Neural cell (in vitro differentiated cells): ENCODE data around the gene ABHD17B. TPM values are rescaled to one million over a fixed set of nuclear protein-coding genes. Genes with fewer than 3 reads are reported as not detected.

Experiments
- H2AFZ ChIP-seq: fragments of 200-600, 300-800 bp; sonication (generic), shearing (Covaris generic); 2 replicates; pipeline ENCODE4 v1.6.0; 2014; ENCODE audit warnings: low read depth, mild to moderate bottlenecking, antibody characterized with exemption, low read length, moderate library complexity
- H3F3A ChIP-seq: fragments of 200-600 bp; shearing (Covaris generic); 2 replicates; pipeline ENCODE4 v1.6.1; 2016; ENCODE audit warnings: mild to moderate bottlenecking, moderate library complexity, mixed read lengths, antibody characterized with exemption, low read length; ENCODE audit not compliant: insufficient read depth, poor library complexity, severe bottlenecking
- H3K27ac ChIP-seq: fragments of 200-600, 300-800 bp; sonication (generic), shearing (Covaris generic); 2 replicates; pipeline ENCODE4 v1.5.1; 2014; ENCODE audit warnings: mild to moderate bottlenecking, low read length, moderate library complexity
- H3K27me3 ChIP-seq: fragments of 300-800, 200-600 bp; sonication (generic), shearing (Covaris generic); 2 replicates; pipeline ENCODE4 v1.6.0; 2014; ENCODE audit warnings: mild to moderate bottlenecking, low read depth, low read length, moderate library complexity; ENCODE audit not compliant: insufficient read depth
- H3K36me3 ChIP-seq: fragments of 300-800, 200-600 bp; sonication (generic), shearing (Covaris generic); 2 replicates; pipeline ENCODE4 v1.5.1; 2014; ENCODE audit warnings: mild to moderate bottlenecking, antibody characterized with exemption, low read length, moderate library complexity; ENCODE audit not compliant: insufficient read depth
- H3K4me2 ChIP-seq: fragments of 300-800, 200-600 bp; sonication (generic), shearing (Covaris generic); 2 replicates; pipeline ENCODE4 v1.6.0; 2014; ENCODE audit warnings: mild to moderate bottlenecking, low read length
- H3K4me3 ChIP-seq: fragments of 300-800, 200-600 bp; sonication (generic), shearing (Covaris generic); 2 replicates; pipeline ENCODE4 v1.5.1; 2014; ENCODE audit warnings: mild to moderate bottlenecking, low read length, moderate library complexity
- H3K79me2 ChIP-seq: fragments of 200-600 bp; shearing (Covaris generic); replicated peaks from 2 replicates; pipeline ENCODE4 v1.6.0; 2014; ENCODE audit warnings: mild to moderate bottlenecking, low read length, moderate library complexity; ENCODE audit not compliant: insufficient read depth
- H3K9ac ChIP-seq: fragments of 300-800, 200-600 bp; sonication (generic), shearing (Covaris generic); 2 replicates; pipeline ENCODE4 v1.6.1; 2016; ENCODE audit warnings: mild to moderate bottlenecking, low read length, mixed read lengths
- H3K9me2 ChIP-seq: fragments of 200-600 bp; shearing (Covaris generic); 2 replicates; pipeline ENCODE4 v1.6.1; 2016; ENCODE audit warnings: mild to moderate bottlenecking, low read length, mixed read lengths; ENCODE audit not compliant: insufficient read depth
- H3K9me3 ChIP-seq: fragments of 200-600, 300-800 bp; sonication (generic), shearing (Covaris generic); 2 replicates; pipeline ENCODE4 v1.6.1; 2016; ENCODE audit warnings: mild to moderate bottlenecking, mixed run types, low read length, moderate library complexity, mixed read lengths
- H4K20me1 ChIP-seq: fragments of 200-600 bp; shearing (Covaris generic); 2 replicates; pipeline ENCODE4 v1.6.1; 2016; ENCODE audit warnings: mild to moderate bottlenecking, mixed run types; ENCODE audit not compliant: insufficient read depth
- EP300 ChIP-seq: fragments of 450-650 bp; conservative IDR thresholded peaks from 2 replicates; pipeline ENCODE4 v1.6.1; 2014; ENCODE audit warnings: antibody characterized with exemption, mild to moderate bottlenecking, moderate library complexity; ENCODE audit not compliant: poor library complexity, severe bottlenecking
- EZH2 ChIP-seq: fragments of 200-600, 300-800 bp; shearing (Covaris generic), sonication (generic); IDR thresholded peaks from 2 replicates; pipeline ENCODE4 v1.6.1; 2014; ENCODE audit warnings: antibody characterized with exemption, low read length, borderline replicate concordance, mild to moderate bottlenecking; ENCODE audit not compliant: insufficient read depth, poor library complexity, severe bottlenecking
- MXI1 ChIP-seq: fragments of 450-650 bp; conservative IDR thresholded peaks from 2 replicates; pipeline ENCODE4 v1.6.1; 2014; ENCODE audit warnings: antibody characterized with exemption, mild to moderate bottlenecking; ENCODE audit not compliant: poor library complexity, severe bottlenecking
- POLR2AphosphoS5 ChIP-seq: IDR thresholded peaks from 2 replicates; pipeline ENCODE4 v1.6.1; 2012
- RAD21 ChIP-seq: fragments of 450-650 bp; conservative IDR thresholded peaks from 2 replicates; pipeline ENCODE4 v1.6.1; 2014; ENCODE audit warnings: antibody characterized with exemption, mild to moderate bottlenecking, moderate library complexity
- SMC3 ChIP-seq: fragments of 450-650 bp; conservative IDR thresholded peaks from 2 replicates; pipeline ENCODE4 v1.6.1; 2014; ENCODE audit warnings: antibody characterized with exemption, mild to moderate bottlenecking, moderate library complexity; ENCODE audit not compliant: poor library complexity
- TAF1 ChIP-seq: IDR thresholded peaks from 2 replicates; pipeline ENCODE4 v1.6.1; 2012; ENCODE audit warnings: low read depth
- polyA plus RNA-seq: library from polyadenylated mRNA; depleted of rRNA; stranded (reverse); fragments of >200 nt; gene quantifications from 2 replicates; pipeline ENCODE4 v1.2.3, GENCODE V29; 2014
- TF ChIP-seq, protein P1 (sequence below): fragments of 450-650 bp; IDR thresholded peaks from 2 replicates; pipeline ENCODE4 v1.5.1; 2014; ENCODE audit warnings: antibody characterized with exemption, mild to moderate bottlenecking, moderate library complexity; ENCODE audit not compliant: poor library complexity, severe bottlenecking
- TF ChIP-seq, protein P2 (sequence below): IDR thresholded peaks from 2 replicates; pipeline ENCODE4 v1.6.1; 2012; ENCODE audit warnings: borderline replicate concordance

Gene ABHD17B
- polyA plus RNA-seq, 1 donor from 2014 or later, result 53.0 TPM

DNA sequence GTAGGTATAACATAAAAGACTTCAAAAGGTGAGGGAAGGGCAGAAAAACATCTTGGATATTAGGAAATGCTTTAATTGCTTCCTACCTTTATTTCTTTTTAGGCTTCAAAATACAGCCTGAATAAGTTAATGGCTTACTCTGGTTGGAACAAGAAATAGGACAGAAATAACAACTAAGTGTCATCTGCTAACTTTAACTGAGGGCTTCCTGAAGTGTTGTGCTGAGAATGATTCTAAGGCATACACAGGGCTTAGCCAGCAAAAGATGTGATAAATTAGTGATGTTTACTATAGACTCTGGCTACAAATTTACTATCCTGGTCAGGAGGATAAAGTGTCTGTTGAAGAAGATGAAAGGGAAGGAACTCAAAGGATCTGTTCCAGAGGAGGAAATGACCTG, 34.2 kb downstream of the ABHD17B start:
- Histone ChIP-seq H4K20me1 (no peaks in the 10 kb centered on the region), H3K27ac (no peak overlapping the region), H3K79me2 (peaks cover 73% of the 10 kb centered on the region), H3K9ac (no peak overlapping the region), H3K4me2 (no peak overlapping the region), H3K27me3 (no peaks in the 10 kb centered on the region), H3K9me3 (no peaks in the 10 kb centered on the region), H3K9me2 (no peaks in the 10 kb centered on the region), H2AFZ (no peak overlapping the region), H3K4me3 (no peak overlapping the region), H3K36me3 (peaks cover under 1% of the 10 kb centered on the region), H3F3A (no peaks in the 10 kb centered on the region)
- TF ChIP-seq, protein P1, sequence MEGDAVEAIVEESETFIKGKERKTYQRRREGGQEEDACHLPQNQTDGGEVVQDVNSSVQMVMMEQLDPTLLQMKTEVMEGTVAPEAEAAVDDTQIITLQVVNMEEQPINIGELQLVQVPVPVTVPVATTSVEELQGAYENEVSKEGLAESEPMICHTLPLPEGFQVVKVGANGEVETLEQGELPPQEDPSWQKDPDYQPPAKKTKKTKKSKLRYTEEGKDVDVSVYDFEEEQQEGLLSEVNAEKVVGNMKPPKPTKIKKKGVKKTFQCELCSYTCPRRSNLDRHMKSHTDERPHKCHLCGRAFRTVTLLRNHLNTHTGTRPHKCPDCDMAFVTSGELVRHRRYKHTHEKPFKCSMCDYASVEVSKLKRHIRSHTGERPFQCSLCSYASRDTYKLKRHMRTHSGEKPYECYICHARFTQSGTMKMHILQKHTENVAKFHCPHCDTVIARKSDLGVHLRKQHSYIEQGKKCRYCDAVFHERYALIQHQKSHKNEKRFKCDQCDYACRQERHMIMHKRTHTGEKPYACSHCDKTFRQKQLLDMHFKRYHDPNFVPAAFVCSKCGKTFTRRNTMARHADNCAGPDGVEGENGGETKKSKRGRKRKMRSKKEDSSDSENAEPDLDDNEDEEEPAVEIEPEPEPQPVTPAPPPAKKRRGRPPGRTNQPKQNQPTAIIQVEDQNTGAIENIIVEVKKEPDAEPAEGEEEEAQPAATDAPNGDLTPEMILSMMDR, result no peak
- TF ChIP-seq, protein P2, sequence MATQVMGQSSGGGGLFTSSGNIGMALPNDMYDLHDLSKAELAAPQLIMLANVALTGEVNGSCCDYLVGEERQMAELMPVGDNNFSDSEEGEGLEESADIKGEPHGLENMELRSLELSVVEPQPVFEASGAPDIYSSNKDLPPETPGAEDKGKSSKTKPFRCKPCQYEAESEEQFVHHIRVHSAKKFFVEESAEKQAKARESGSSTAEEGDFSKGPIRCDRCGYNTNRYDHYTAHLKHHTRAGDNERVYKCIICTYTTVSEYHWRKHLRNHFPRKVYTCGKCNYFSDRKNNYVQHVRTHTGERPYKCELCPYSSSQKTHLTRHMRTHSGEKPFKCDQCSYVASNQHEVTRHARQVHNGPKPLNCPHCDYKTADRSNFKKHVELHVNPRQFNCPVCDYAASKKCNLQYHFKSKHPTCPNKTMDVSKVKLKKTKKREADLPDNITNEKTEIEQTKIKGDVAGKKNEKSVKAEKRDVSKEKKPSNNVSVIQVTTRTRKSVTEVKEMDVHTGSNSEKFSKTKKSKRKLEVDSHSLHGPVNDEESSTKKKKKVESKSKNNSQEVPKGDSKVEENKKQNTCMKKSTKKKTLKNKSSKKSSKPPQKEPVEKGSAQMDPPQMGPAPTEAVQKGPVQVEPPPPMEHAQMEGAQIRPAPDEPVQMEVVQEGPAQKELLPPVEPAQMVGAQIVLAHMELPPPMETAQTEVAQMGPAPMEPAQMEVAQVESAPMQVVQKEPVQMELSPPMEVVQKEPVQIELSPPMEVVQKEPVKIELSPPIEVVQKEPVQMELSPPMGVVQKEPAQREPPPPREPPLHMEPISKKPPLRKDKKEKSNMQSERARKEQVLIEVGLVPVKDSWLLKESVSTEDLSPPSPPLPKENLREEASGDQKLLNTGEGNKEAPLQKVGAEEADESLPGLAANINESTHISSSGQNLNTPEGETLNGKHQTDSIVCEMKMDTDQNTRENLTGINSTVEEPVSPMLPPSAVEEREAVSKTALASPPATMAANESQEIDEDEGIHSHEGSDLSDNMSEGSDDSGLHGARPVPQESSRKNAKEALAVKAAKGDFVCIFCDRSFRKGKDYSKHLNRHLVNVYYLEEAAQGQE, result no peak
- no peak for TF ChIP-seq EZH2
- no peak for TF ChIP-seq POLR2AphosphoS5
- TF ChIP-seq SMC3, result no peak
- TF ChIP-seq TAF1, result no peak
- no peak for TF ChIP-seq EP300
- no peak for TF ChIP-seq RAD21
- TF ChIP-seq MXI1, result no peak

DNA sequence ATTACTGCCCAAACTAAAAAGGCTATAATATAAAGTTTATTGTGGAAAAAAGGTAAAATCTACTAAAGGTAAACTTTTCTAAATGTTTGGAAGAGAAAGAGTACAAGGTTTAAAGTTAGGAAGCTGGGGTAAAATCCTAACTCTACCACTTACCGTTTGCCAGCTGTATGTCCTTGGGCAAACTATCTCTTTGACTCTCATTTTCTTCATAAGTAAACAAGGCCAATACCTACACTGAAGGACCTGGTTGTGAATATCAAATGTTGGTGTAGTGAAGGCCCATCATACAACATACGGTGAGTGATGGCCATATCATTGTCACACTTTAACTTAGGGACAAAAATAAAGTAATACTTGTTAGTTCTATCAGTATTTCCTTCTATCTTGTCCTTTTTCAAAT, 34.9 kb downstream of the ABHD17B start:
- no peak overlapping the region for H3K4me3 ChIP-seq
- no peaks in the 10 kb centered on the region for H4K20me1 ChIP-seq
- H3K9me2 ChIP-seq, result no peaks in the 10 kb centered on the region
- no peak overlapping the region for H3K4me2 ChIP-seq
- no peak for TF ChIP-seq RAD21
- TF ChIP-seq, protein P2, result no peak
- TF ChIP-seq EZH2, result no peak
- no peak for TF ChIP-seq POLR2AphosphoS5
- no peak for TF ChIP-seq TAF1
- TF ChIP-seq EP300, result no peak
- no peak for TF ChIP-seq SMC3
- TF ChIP-seq, protein P1, result no peak
- no peak for TF ChIP-seq MXI1
- peaks cover 4% of the 10 kb centered on the region for H3K36me3 ChIP-seq
- no peak overlapping the region for H2AFZ ChIP-seq
- no peaks in the 10 kb centered on the region for H3F3A ChIP-seq
- no peak overlapping the region for H3K27ac ChIP-seq
- peaks cover 71% of the 10 kb centered on the region for H3K79me2 ChIP-seq
- H3K9me3 ChIP-seq, result no peaks in the 10 kb centered on the region
- no peak overlapping the region for H3K9ac ChIP-seq
- no peaks in the 10 kb centered on the region for H3K27me3 ChIP-seq
